Midbrain (tissue), 1 donor: ENCODE data around the gene GPR162.

ENCODE experiments used
- DNase-seq: peaks from one replicate; lab custom pipeline; 2025; lab: John Stamatoyannopoulos, UW

GPR162 gene

DNA sequence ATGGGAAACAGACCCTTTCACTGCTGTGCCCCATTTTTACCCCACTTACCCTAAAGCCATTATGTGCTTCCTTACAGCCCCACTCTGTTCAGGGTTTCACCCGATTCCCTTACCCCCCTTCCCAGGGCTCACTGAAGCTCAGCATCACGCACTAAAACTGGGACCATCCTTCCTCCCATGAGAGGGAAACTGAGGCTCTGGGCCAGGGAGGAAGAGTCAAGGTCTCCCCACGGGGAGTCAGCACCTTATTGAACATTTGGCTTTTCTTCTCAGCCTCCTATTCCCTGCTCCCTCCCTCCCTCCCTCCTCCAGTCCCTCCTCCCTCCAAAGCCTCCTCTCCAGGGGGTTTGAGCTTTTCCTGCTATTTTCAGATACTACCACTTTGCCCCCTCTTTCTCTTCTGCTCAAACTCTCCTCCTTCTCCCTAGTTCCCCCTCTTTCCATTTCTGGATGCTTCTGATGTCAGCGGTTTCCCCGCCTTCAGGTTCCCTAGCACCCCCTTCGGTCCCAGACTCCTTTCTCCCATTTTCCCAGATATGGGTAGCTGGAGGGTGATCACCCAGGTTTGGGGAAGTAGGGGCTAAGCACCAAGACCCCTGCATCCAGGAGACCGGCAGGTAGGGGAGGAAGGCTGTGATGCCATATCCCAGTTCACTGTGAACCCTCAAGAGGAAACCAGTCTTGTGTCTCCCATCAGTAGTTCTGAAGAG is 960 bp downstream of the GPR162 start:
- no peak for DNase-seq

DNA sequence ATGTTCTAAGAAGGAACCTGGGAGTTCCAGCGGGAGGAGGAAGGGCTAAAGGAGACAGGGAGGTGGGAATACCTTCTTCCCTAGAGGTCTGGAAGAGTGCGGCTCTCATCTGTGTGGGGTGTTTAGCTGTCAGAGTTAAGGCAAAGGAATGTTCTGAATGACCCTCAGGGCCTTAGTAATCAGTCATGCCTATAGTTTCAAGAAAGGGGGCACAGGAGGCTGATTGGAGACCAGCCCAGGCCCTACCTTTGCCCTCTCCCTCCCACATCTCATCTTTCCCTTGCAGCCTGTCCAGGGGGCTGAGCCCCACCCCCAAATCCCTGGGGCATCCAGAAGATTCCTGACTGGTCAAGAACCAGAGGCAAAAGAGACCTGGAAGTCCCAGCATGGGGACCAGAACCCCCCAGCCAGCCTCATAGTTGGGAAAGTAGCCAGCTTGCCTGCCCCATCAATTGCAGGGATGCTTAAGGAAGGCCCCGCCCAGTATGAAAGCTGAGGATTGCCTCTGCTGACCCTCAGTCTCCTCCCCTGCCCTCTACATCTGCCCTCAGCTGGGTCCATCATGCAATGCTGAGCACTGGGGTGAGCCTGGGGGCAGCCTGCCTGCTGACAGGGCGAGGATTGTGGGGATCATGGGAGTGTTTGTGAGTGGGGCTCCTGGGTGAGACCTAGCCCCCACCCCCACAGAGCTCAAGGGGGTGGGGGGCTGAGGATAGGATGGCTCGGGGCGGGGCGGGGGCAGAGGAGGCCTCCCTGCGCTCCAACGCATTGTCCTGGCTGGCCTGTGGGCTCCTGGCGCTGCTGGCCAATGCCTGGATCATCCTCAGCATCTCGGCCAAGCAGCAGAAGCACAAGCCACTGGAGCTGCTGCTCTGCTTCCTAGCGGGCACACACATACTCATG is 1.8 kb downstream of the GPR162 start:
- DNase-seq: no peak

DNA sequence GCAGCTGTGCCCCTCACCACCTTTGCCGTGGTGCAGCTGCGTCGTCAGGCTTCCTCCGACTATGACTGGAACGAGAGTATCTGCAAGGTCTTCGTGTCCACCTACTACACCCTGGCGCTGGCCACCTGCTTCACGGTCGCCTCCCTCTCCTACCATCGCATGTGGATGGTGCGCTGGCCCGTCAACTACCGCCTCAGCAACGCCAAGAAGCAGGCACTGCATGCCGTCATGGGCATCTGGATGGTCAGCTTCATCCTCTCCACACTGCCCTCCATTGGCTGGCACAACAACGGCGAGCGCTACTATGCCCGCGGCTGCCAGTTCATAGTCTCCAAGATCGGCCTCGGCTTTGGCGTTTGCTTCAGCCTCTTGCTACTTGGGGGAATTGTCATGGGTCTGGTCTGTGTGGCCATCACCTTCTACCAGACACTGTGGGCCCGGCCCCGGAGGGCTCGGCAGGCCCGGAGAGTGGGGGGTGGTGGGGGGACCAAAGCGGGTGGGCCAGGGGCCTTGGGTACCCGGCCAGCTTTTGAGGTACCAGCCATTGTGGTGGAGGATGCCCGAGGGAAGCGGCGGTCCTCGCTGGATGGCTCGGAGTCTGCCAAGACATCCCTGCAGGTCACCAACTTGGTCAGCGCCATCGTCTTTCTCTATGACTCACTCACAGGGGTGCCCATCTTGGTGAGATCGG is 2.6 kb downstream of the GPR162 start:
- no peak for DNase-seq

- no peak for DNase-seq
Measured at GRCh38 chr12:6824901-6825381, 3.3 kb downstream of the GPR162 start.

- DNase-seq: peak; percentile 89
Measured at GRCh38 chr12:6825398-6826124, 3.9 kb downstream of the GPR162 start.

DNA sequence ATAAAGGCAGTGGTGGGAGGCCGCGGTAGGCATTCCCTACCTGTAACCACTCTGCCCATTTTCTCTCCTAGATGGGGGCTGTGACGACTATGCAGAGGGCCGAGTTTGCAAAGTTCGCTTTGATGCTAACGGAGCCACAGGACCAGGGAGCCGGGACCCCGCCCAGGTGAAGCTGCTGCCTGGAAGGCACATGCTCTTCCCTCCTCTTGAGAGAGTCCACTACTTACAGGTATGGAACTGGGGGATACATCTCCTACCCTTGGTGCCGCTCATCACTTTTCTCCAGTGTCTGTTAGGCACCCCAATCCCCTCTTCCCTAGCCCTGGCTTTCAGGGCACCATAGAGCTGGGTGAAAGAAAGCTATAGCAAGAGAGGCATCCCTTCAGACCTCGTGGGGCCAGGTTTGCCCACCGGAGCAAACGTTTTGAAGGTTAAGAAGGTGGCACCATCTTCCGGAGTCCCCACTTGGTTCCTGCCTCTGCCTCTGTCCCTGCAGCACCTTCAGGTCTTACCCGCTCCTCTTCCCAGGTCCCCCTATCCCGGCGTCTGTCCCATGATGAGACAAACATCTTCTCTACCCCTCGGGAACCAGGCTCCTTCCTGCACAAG is 4.6 kb downstream of the GPR162 start:
- no peak for DNase-seq

DNA sequence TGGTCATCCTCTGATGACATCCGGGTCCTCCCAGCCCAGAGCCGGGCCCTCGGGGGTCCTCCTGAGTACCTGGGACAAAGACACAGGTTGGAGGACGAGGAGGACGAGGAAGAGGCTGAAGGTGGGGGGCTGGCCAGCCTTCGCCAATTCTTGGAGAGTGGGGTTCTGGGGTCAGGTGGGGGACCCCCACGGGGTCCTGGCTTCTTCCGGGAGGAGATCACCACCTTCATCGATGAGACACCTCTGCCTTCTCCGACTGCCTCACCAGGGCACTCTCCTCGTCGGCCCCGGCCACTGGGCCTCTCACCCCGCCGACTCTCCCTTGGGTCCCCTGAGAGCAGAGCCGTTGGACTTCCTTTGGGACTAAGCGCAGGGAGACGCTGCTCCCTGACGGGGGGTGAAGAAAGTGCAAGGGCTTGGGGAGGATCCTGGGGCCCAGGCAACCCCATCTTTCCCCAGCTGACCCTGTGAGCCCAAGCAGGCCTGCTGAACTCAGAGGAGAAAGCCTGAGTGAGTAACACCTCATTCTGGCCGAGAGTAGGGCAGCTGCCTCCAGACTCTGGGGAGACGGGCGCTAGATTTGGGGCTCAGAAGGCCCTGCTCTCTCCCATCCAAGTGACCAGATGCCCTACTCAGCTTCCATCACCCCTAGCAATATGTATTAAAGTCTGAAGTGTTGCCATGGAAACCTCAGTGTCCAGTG is 5.3 kb downstream of the GPR162 start:
- no peak for DNase-seq

- peak; percentile 37 for DNase-seq
Measured at GRCh38 chr12:6827437-6827911, 5.9 kb downstream of the GPR162 start.

DNA sequence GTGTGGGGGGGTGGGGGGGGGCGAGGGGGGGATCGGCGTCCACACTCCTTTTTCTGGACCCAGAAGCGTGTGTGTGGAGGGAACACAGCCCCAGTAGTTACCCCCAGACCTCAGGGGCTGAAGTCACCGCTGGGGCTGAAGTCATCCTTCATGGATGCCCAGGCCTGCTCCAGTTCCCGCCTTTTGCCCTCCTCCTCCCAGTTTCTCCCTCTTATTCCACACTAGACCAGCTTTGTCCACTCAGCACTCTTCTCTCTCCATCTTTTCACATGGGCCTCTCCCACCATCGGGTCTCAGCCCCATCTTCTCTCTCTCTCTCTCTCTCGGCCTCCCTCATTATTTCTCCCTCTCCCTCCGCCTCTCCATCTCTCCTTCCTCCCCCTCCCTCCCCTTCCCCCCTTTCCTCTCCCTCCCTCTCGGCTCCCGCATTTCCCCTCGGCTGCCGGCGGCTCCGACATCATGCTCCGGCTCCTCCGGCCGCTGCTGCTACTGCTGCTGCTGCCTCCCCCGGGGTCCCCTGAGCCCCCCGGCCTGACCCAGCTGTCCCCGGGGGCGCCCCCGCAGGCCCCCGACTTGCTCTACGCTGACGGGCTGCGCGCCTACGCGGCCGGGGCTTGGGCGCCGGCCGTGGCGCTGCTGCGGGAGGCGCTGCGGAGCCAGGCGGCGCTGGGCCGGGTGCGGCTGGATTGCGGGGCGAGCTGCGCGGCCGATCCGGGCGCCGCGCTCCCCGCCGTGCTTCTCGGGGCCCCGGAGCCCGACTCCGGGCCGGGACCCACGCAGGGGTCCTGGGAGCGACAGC is 6.6 kb downstream of the GPR162 start, which contains the start of gene P3H3:
P3H3 (plus strand) TSS at position 426 of the 799 bp plus-strand sequence; CDS start at position 460, 34 bp downstream.
- DNase-seq: peak; percentile 49

- no peak for DNase-seq
Measured at GRCh38 chr12:6828781-6829535, 7.3 kb downstream of the GPR162 start.

GRCh38 chr12:6829536-6830220 is 8.1 kb downstream of the GPR162 start:
- no peak for DNase-seq

GRCh38 chr12:6830286-6830890 is 8.8 kb downstream of the GPR162 start:
- no peak for DNase-seq

DNA sequence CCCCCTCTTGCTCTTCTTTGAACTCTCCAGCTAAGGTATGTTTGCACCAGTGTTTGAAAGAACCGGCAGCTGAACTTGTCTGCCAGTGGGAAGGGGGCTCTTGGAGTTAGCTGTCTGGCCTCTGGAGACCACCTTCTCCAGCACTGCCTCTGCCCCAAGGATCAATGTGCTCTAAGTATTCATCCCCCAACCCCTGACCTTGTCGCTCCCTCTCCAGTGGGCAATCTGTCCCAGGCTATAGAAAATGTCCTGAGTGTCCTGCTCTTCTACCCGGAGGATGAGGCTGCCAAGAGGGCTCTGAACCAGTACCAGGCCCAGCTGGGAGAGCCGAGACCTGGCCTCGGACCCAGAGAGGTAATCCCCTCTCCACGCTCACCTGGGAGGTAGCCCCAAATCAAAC is 9.4 kb downstream of the GPR162 start:
- DNase-seq: no peak

DNA sequence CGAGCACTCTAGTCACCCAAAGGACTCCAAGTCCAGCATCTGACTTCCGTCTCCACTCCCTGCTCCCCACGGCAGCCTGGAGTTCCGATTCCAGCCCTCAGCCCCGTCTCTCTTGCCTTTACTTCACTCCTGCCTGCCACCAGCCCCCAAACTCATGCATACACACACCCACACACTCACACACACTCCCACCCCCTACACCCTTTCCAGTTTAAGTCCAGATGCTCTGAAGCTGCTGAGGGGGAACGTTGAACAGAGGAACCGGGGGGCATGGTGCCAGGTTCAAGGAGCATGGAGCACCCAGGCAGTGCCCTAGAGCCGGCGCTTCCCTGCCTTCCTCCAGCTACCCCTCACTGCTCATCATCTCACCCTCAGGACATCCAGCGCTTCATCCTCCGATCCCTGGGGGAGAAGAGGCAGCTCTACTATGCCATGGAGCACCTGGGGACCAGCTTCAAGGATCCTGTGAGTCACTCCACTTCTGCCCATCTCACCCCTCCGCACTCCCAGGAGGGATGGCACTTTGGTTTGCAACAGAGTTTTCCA is 9.9 kb downstream of the GPR162 start:
- DNase-seq: no peak

DNA sequence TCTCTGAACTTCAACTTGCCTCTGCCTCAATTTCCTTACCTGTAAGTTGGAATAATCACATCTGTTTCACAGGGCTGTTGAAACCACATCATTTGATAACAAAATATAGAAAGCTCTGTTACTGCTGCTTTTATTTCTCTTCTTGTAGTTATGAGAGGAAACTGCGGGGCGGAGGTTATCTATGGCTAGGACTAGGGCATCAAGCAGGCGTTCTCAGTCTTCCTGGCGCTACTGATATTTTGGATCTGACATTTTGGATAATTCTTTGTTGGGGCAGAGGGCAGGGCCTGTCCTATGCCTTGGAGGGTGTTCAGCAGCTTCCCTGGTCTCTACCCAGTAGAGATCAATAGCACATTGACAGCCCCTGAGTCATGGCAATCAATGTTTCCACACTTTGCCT is 10.5 kb downstream of the GPR162 start:
- DNase-seq: no peak

- no peak for DNase-seq
Measured at GRCh38 chr12:6833189-6833890, 11.7 kb downstream of the GPR162 start.

DNA sequence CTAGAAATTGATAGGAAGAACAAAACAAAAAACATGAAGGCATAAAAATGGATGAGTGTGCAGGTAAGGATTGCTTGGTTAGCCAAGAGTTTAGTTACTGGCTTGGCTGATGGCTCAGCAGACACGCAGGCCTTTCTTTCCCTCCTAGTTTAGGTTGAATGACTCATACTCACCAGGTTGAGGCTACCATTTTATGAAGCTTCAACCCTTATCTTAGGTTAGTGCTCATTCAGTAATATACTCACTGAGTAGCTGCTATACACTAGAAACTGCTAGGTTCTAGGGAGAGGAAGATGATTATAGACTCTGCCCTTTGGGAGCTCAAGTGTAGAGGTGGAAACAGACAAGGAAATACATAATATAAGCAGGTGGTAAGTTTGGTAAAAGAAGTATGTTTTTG is 12.6 kb downstream of the GPR162 start:
- no peak for DNase-seq
